DND-41 (cell line): ENCODE data around the gene BORCS6.

Experiments
- ATAC-seq: fragments of 200-7000 bp; cut with Tn5 transposase; 3 replicates; pipeline ENCODE4 v1.9.1; 2021; ENCODE audit warnings: low read depth; ENCODE audit not compliant: insufficient read depth
- DNase-seq: peaks from one replicate; pipeline ENCODE4 v3.0.0-alpha.2; 2020
- H2AFZ ChIP-seq: 2 replicates; pipeline ENCODE4 v1.6.0; 2012; ENCODE audit warnings: low read depth, low read length
- H3K27ac ChIP-seq: 2 replicates; pipeline ENCODE4 v1.5.1; 2012; ENCODE audit warnings: low read length, inconsistent platforms
- H3K27me3 ChIP-seq: fragments of 200-600 bp; sonication (generic); 2 replicates; pipeline ENCODE4 v1.6.0; 2012; ENCODE audit warnings: low read length, mild to moderate bottlenecking, inconsistent platforms; ENCODE audit not compliant: insufficient read depth, poor library complexity
- H3K36me3 ChIP-seq: 2 replicates; pipeline ENCODE4 v1.5.1; 2012; ENCODE audit warnings: low read length, inconsistent platforms; ENCODE audit not compliant: insufficient read depth
- H3K4me1 ChIP-seq: 2 replicates; pipeline ENCODE4 v1.5.1; 2012; ENCODE audit warnings: mild to moderate bottlenecking, low read length; ENCODE audit not compliant: insufficient read depth
- H3K4me2 ChIP-seq: 2 replicates; pipeline ENCODE4 v1.6.0; 2012; ENCODE audit warnings: mild to moderate bottlenecking, moderate library complexity, low read length, inconsistent platforms; ENCODE audit not compliant: insufficient read depth
- H3K4me3 ChIP-seq, 2 experiments: fragments of 200-600 bp in 1 of 2; shearing (Covaris generic) in 1 of 2; 2 replicates each; pipeline ENCODE4 v1.5.1; 2012 to 2016; ENCODE audit warnings: inconsistent platforms in 2 of 2, low read length in 2 of 2, mild to moderate bottlenecking in 2 of 2, low read depth in 1 of 2, moderate library complexity in 1 of 2
- H3K79me2 ChIP-seq: 2 replicates; pipeline ENCODE4 v1.6.0; 2012; ENCODE audit warnings: low read length, inconsistent platforms; ENCODE audit not compliant: insufficient read depth
- H3K9ac ChIP-seq: 2 replicates; pipeline ENCODE4 v1.6.0; 2012; ENCODE audit warnings: low read depth, mild to moderate bottlenecking, inconsistent platforms, low read length, moderate library complexity
- H3K9me3 ChIP-seq: 2 replicates; pipeline ENCODE4 v1.5.1; 2012; ENCODE audit warnings: low read length, moderate library complexity, mild to moderate bottlenecking, inconsistent platforms; ENCODE audit not compliant: insufficient read depth, severe bottlenecking
- H4K20me1 ChIP-seq: 2 replicates; pipeline ENCODE4 v1.6.0; 2012; ENCODE audit warnings: low read length; ENCODE audit not compliant: insufficient read depth
- EZH2 ChIP-seq: IDR thresholded peaks from 3 replicates; pipeline ENCODE4 v1.6.1; 2012; ENCODE audit warnings: borderline replicate concordance, low read depth, mild to moderate bottlenecking, moderate library complexity, low read length, inconsistent platforms; ENCODE audit not compliant: severe bottlenecking
- TF ChIP-seq, protein P1 (sequence below): IDR thresholded peaks from 2 replicates; pipeline ENCODE4 v1.5.1; 2012; ENCODE audit warnings: borderline replicate concordance, low read length, moderate library complexity, mild to moderate bottlenecking; ENCODE audit not compliant: poor library complexity, severe bottlenecking; ENCODE audit errors: extremely low read depth

Gene BORCS6

DNA sequence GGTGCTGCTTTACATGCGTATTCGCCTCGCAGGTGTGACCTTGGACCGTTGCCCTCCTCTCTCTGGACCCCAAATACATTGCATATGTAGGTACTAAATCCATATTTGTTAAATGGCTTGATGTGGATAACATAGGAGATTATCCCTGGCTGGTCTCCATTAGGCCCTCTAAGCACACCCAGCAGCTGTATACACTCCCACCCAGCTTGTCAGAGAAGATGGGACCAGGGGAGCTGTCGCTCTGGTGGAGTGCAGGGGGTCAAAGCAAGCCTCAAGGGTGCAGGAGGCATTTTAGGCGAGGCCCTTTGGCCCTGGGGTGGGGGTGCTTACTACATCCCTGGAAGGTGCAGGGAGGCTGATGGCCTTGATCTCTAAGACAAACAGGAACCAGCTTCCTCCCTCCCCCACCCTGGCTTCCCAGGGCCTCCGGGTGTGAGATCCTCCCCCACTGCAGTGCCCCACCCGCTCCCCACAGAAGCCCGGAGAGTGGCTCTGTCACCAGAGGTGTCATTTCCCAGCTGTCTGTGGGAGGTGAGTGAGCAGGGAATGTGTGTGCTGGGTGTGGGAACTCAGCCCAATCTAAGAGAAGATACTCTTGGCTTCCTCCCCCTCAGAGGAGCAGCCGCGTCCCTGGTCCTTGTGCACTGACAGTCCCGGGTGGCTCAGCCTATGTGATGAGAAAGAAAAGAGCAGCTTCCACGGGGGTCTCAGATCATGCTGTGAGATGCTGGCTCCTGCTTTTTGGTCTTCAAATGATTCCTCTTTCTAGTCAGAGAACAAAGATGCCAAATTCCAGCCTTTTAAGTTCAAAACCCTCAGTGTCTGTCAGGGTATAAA is 25.8 kb downstream of the BORCS6 start:
- peak; percentile 70 for ATAC-seq
- H3K4me3 ChIP-seq: peak overlapping the region in 1 of 2 experiments; percentile 99; a peak in 2 of 4 replicates

DNA sequence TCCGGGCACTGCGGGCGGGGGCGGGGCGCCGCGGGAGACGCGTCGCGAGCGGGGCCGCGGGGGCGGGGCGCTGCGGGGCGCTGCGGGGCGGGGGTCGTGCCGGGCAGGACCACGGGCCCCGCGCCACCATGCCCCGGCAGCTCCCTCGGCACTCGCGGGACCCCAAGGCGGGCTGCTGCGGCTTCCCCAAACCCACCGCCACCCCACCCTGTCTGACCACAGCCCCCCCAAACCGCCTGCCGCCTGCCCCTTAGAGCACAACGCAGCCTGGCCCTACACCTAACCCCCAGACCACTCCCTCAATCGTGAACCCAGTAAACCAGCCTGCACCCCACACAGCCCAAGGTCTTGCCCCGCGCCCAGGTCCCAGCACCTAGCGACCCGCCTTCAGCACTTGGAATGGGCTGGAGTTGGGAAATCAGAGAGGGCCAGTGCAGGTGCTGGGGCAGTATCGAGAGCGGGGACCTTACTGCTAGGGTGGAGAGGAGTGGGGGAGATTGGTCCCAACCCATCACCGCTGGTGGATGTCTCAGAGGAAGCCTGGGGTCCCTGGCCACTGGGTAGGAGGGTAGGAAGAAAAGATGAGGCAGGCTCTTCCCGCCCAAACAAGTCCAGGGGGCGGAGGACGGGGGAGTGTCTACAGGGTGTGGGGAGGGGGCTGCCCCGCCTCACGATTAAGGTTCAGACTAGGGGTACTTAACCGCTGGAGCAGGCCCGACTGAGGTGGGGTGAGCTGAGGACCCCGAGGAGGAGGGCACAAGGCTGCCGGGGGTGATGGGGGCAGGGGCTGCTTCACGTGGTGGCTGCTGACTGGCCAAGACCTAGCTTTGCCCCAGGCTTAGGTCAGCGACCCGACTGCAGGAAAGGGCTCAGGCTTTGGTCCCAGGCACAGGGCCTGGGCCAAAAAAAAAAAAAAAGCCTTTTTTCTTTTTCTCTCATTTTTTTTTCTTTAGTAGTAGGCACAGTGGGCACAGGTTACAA is 26.7 kb downstream of the BORCS6 start:
- ATAC-seq: peak; percentile 21; the same call in 2 of the 3 replicates
- H3K4me1 ChIP-seq: peaks cover 60% of the 10 kb centered on the region
- H3K27ac ChIP-seq: peak overlapping the region; percentile 97
- H3K4me2 ChIP-seq: peak overlapping the region; percentile 97
- H3K36me3 ChIP-seq: peaks cover 34% of the 10 kb centered on the region
- H2AFZ ChIP-seq: peak overlapping the region; percentile 97
- peak overlapping the region; percentile 100 for H3K9ac ChIP-seq
- H3K9me3 ChIP-seq: no peaks in the 10 kb centered on the region
- H3K27me3 ChIP-seq: no peaks in the 10 kb centered on the region
- TF ChIP-seq, protein P1, sequence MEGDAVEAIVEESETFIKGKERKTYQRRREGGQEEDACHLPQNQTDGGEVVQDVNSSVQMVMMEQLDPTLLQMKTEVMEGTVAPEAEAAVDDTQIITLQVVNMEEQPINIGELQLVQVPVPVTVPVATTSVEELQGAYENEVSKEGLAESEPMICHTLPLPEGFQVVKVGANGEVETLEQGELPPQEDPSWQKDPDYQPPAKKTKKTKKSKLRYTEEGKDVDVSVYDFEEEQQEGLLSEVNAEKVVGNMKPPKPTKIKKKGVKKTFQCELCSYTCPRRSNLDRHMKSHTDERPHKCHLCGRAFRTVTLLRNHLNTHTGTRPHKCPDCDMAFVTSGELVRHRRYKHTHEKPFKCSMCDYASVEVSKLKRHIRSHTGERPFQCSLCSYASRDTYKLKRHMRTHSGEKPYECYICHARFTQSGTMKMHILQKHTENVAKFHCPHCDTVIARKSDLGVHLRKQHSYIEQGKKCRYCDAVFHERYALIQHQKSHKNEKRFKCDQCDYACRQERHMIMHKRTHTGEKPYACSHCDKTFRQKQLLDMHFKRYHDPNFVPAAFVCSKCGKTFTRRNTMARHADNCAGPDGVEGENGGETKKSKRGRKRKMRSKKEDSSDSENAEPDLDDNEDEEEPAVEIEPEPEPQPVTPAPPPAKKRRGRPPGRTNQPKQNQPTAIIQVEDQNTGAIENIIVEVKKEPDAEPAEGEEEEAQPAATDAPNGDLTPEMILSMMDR: no peak
- TF ChIP-seq EZH2: no peak
- H4K20me1 ChIP-seq: peaks cover 26% of the 10 kb centered on the region
- H3K4me3 ChIP-seq: peak overlapping the region; percentile 38 to 99; a peak in 3 of 4 replicates
- H3K79me2 ChIP-seq: peaks cover 41% of the 10 kb centered on the region
- peak; percentile 57 for DNase-seq

More for the DNA sequence above, 25.8 kb downstream of the BORCS6 start:
- H3K79me2 ChIP-seq: peaks cover 41% of the 10 kb centered on the region
- peak overlapping the region; percentile 100 for H3K9ac ChIP-seq
- H3K9me3 ChIP-seq: no peaks in the 10 kb centered on the region
- TF ChIP-seq, protein P1: no peak
- TF ChIP-seq EZH2: no peak
- H4K20me1 ChIP-seq: peaks cover 23% of the 10 kb centered on the region
- peak overlapping the region; percentile 97 for H2AFZ ChIP-seq
- H3K36me3 ChIP-seq: peaks cover 31% of the 10 kb centered on the region
- H3K4me2 ChIP-seq: peak overlapping the region; percentile 97
- peaks cover 53% of the 10 kb centered on the region for H3K4me1 ChIP-seq
- no peaks in the 10 kb centered on the region for H3K27me3 ChIP-seq
- peak; percentile 82 for DNase-seq
- H3K27ac ChIP-seq: peak overlapping the region; percentile 97

DNA sequence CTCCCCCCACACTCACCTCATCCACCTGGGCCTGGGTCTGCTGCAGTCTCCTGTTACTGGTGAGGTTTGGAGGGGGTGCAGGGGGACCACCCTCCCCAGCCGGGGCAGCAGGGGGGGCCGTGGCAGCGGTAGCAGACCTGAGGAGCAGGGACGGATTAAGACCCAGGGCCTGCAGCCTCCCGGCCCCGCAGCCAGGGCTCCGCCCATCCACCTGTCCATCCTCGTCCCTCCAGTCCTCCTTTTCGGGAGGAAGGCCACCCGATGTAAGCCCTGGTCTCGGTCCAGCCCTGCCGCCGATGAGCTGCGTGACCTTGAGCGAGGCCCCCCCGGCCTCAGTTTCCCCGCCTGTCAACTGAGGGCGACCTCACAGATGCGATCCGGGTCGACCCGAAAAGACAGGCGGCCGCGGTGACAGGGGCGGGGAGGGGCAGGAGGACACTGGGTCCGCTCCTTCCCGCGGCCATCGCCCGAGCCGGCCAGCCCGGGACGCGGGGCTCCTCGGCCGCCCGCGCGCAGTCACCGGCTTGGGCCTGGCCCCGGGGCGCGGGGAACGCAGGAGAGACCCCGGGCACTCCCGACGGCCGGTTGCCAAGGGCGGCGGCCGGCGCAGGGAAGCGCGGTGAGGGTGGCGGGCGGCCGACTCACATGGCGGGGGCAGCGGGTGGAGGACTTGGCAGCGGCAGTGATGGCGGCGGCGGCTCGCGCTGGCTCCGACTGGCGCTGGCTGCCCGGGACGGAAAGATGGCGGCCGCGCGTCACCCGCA is 27.6 kb downstream of the BORCS6 start, which contains the start of gene VAMP2:
Gene VAMP2, minus strand, starts transcription at position 716 of the 764 bp plus-strand sequence. Its CDS starts 69 bp downstream, at position 647.
- H3K79me2 ChIP-seq: peaks cover 41% of the 10 kb centered on the region
- H3K9me3 ChIP-seq: no peaks in the 10 kb centered on the region
- ATAC-seq: peak; percentile 55
- H3K4me1 ChIP-seq: peaks cover 66% of the 10 kb centered on the region
- peaks cover 26% of the 10 kb centered on the region for H4K20me1 ChIP-seq
- no peak for TF ChIP-seq EZH2
- TF ChIP-seq, protein P1: no peak
- peak within 1 kb of the TSS; percentile 97 for H3K4me2 ChIP-seq
- H3K27ac ChIP-seq: peak within 1 kb of the TSS; percentile 97
- DNase-seq: peak; percentile 79
- peaks cover 39% of the 10 kb centered on the region for H3K36me3 ChIP-seq
- peak within 1 kb of the TSS; percentile 99 for H3K4me3 ChIP-seq
- peak within 1 kb of the TSS; percentile 100 for H3K9ac ChIP-seq
- no peaks in the 10 kb centered on the region for H3K27me3 ChIP-seq
- peak within 1 kb of the TSS; percentile 97 for H2AFZ ChIP-seq
